SW480 (cell line): ENCODE results near the gene ICA1L.
"Not testable (repeated sequence)": the region's sequence is repeated elsewhere in the genome, so short reads cannot be mapped to it uniquely, and the experiment has no call there.

ENCODE experiments used
- DNase-seq: peaks from one replicate; pipeline ENCODE4 v3.0.0-alpha.2; 2016; ENCODE audit warnings: low spot score

ICA1L gene

DNA sequence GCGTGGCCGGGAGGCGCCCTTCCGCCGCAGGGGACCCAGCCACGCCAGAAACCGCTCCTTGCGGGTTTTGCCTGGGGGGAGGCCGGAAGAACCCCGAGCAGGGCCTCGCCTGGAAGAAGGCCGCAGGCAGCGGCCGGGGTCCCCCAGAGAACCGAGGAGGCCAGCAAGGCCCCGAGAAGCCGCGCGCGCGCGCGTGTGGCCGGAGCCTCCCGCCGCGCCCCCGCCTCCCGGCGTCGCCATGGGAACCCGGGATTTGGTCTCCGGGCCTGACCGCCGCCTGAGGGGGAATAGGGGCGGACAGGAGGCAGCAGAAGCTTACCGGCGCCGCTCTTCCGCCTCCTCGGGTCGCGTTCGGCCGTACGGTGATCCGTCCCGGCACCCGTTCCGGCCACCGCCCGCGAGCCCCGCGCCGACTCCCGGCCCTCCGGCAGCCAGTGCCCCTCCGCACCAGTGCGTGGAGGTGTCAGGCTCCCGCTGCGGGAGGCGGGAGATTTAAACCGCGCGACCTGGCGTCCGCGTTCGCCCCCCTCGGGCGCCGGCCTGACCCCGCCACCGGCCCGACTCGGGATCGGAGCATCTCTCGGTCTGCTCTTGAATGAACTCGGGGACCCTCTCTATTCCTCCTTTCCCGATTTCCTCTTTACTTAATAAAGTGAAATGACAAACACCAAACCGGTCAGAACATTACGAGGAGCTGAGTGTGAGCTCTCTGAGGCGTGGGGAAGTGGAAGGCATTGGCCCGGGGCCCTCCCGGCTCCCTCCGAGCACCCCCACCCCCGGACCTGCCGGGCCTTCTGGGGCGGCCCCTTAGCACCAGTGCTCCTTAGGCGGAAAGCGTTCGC, at the start of gene ICA1L:
Gene ICA1L, minus strand, starts transcription at position 467 of the 842 bp plus-strand sequence. CDS start 42,757 bp downstream, outside the sequence.
- peak; percentile 64 for DNase-seq

DNA sequence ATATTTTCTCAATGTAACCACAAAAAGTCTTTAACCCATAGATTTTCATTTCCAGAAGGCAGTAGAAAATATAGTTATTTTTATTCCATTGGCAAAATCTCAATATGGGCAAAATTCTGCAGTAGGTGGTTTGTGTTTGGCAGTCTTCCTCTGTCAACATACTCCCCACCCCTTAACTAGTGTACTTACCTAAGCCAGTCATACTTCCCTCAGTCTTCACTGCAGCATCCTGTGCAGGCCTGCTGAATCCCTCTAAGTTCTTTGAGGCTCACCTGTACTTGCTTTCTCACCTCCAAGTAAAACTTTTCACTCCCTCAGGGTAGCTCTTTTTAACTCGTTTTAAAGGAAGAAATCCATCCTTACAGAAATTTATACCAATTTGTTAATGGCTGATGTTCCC, 47.3 kb upstream of the ICA1L start:
- DNase-seq: no peak

DNA sequence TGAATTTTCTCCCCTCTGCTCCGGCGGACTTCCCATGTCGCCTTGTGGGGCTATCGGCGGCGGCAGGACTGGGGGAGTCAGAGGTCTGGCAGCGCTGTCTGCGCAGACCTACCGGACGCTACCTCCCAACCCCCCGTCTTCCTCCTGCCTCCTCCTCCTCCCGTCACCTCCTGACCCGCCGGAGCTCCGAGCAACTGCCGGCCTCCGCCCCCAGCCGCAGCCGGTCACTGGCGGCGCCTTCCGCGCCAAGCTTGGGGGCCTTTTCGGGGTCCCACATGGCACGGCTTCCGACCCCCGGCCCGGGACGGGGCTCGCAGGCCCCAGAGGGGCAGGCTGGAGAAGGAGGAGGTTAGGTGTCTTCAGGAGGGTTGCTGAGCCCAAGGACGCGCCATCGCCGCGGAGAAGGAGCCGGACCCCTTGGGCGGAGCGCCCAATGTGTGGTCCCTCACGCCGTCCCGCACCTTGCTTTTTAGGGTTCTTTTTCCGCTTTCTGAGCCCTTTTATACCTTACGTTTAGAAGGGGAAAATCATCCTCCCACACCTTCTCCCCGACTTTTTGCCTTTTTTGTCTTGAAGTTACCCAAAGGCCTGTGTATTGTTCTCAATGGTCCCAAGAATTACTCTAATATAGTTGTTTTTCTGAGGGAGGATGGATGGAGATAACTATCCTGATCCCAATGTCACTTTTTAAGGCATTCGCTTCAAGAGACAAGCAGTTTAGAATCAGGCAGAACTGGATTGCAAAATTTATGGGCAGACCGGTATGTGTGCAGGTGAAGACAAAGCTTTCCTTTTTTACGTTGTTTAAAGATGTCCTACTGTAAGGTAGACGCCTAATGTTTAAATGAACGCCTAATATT, 41.0 kb upstream of the ICA1L start:
- DNase-seq: not testable (repeated sequence)

DNA sequence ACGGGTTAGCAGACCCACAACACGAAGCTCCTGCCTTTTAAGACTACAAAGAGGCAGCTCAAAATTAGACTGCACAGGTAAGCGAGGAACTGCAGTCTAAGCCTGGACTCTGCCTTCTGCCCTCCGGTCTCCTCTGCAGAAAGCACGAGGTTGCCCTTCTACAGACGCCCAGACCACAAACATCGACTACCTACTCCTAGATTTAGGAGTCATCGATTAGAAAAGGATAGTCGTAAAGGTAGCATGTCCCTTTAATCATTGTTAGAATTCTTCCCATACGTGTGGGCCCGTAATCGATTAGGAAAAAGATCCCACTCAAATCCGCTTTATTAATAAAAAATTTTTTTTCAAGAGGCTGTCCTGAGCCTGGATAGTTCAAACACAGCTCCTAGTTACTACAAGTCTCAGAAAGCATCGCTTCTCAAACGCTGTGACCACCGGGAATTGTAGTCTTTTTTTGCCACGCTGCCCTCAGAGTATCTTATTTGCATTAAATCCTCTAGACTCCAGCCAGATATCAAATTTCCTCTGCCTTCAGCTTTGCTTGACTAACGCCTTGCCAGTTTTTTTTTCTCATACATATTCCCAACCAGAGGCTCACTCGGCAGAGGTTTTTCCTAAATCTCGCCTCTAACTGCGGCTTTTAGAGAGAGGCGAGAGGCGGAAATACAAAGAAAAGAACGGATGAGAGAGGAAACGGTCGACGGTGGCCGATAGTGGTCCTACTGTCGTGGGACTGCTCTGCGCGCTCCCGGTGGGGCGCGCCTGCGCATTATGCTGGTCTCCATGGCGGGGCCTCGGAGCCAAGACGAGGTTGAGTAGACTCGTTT, 40.2 kb upstream of the ICA1L start, which contains the start of the genes CARF and WDR12:
Gene CARF, plus strand, starts transcription at position 764 of the 830 bp plus-strand sequence. CDS start 29,628 bp downstream, outside the sequence.
Gene WDR12, minus strand, starts transcription at position 162 of the 830 bp plus-strand sequence. CDS start 197 bp downstream, outside the sequence.
- DNase-seq: peak; percentile 92

DNA sequence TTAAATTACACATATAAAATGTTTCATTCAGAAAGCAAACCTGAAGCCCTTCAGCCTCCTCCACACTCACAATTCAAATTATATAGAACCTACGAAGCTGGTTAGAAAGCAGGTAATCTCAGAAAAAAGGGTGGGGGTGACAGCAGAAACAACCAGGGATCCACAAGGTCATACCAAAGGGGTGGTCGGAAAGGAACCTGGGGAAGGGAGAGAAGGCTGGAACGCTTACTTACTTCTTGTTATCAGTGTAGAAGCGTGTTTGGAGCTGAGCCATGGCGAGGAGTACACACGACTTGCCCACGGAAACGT, 39.6 kb upstream of the ICA1L start:
- no peak for DNase-seq

DNA sequence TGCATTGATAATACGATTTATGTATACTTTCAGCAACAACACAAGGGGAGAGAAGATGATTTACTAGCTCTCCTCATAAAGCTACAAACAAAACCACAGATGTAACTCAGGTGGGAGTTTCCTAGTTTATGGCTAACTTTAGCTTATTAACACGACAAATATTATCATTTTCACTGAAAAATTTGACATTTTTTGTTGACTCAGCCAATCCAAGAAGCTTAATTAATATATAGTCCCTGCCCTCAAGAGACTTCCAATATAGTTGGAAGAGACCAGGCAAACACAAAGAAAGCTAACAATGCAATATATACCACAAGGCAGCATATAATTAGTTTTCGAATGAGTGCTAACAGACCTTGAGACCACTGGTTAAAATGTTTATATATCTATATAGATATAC, 39.1 kb upstream of the ICA1L start:
- DNase-seq: no peak

DNA sequence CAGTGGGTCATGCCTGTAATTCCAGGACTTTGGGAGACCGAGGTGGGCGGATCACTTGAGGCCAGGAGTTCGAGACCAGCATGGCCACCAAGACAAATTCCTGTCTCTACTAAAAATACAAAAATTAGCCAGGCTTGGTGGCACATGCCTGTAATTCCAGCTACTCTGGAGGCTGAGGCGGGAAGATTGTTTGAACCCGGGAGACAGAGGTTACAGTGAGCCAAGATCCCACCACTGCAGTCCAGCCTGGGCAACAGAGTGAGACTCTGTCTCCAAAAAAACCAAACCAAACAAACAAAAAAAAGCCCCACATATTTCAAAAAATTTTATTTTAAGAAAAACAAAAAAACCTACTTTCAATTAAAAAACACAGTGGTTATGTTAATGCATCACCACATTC, 38.7 kb upstream of the ICA1L start:
- DNase-seq: not testable (repeated sequence)

DNA sequence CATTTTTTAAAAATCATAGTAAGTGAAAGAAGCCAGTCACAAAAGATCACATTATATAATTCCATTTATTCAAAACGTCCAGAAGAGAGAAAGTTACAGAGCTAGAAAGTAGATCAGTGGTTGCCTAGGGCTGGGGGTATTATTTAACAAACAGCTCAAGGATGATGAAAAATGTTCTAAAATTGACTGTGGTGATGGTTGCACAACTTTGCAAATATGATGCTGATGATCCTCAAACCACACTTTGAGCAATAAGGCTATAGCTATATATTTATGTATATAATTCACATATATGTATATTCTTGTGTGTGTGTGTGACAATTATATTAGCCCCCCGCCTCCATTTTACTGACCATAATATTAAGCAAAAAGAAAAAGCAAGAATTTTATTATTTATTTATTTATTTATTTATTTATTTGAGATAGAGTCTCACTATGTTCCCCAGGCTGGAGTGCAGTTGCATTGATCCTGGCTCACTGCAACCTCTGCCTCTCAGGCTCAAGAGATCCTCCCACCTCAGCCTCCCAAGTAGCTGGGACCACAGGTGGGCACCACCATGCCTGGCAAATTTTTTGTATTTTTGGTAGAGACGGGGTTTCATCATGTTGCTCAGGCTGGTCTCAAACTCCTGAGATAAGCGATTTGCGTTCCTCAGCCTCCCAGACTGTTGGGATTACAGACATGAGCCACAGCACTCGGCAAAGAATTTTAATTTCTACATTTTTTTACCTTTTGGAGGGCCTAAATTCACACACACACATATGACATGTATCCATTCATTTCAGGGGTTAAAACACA, 38.0 kb upstream of the ICA1L start:
- DNase-seq: no peak

DNA sequence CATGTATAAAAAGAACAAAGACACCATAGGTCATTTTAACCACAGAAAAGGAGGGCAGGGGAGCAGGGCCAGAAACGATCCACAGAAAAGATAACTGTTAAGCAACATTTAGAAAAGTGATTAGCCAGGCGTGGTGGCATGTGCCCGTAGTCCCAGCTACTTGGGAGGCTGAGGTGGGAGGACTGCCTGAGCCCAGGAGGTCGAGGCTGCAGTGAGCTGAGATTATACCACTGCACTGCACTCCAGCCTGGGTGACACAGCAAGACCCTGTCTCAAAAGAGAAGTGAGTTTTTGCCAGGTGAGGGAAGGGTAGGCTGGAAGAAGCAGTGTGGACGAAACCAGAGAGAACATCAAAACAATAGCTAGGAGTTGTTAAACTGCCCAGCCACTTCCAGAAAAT, 36.6 kb upstream of the ICA1L start:
- DNase-seq: no peak

DNA sequence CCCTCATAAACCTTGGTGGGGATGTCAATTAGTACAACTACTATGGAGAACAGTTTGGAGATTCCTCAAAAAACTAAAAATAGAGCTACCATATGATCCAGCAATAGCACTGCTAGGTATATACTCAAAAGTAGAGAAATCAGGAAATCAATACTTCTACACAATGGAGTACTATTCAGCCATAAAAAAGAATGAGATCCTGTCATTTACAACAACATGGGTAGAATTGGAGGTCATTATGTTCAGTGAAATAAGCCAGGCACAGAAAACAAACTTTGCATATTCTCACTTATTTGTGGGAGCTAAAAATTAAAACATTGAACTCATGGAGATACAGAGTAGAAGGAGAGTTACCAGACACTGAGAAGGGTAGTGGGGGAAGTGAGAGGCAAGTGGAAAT, 33.9 kb upstream of the ICA1L start:
- DNase-seq: not testable (repeated sequence)

DNA sequence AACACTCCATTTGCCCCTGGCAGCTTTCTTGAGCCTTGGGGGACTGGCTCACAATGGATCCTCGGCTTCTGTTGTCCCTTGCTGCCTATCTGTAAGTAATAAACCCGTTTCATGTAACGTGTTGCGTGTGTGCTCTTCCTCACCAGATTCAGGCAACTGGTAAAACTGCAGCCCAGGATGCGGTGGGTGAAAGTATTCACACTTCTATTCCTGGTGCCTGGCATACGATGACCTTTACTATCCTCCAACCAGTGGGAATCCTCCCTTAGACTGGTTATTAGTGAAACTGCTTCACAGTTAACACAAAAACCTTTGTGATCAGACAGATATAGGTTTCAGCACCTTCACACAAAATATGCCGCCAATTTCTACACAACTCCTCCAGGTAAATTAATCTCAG, 13.6 kb upstream of the ICA1L start:
- no peak for DNase-seq

DNA sequence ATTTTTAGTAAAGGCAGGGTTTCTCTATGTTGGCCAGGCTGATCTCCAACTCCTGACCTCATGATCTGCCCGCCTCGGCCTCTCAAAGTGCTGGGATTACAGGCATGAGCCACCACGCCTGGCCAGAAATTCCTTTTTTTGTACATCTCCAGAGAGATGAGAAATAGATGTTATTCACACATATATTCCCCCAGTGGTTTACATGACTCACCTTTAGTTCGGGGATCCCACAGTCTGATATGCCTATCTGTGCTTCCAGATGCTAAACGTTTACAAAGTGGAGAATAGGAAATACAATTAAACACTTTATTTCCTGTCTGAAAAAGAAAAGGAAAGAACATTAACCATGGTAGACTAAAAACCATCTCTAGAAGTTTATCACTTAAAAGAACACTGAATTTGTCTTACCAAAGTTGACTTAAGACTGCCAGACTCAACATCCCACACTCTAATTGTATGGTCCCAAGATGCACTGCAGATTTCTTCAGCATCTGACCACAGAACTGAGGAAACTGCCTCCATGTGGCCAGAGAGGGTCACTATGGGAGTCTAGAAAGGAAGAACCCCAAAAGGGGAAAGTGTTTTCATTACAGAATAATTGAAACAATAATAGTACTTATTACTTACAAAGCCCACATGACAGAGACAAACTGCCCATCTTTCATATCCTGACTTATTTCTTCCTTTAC, 12.6 kb upstream of the ICA1L start:
- no peak for DNase-seq

DNA sequence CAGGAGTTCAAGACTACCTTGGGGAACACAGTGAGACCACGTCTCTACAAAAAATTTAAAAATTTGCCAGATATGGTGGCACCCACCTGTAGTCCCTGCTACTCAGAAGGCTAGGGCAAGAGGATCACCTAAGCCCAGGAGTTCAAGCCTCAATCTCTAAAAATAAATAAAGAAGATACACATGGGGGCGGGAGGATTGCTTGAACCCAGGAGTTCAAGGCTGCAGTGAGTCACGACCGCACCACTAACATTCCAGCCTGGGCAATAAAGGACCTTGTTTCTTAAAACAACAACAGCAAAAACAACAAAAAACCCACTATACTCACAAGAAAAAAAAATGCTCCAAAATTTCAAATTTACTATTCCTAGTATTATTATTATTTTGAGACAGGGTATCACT, 10.0 kb upstream of the ICA1L start:
- no peak for DNase-seq

DNA sequence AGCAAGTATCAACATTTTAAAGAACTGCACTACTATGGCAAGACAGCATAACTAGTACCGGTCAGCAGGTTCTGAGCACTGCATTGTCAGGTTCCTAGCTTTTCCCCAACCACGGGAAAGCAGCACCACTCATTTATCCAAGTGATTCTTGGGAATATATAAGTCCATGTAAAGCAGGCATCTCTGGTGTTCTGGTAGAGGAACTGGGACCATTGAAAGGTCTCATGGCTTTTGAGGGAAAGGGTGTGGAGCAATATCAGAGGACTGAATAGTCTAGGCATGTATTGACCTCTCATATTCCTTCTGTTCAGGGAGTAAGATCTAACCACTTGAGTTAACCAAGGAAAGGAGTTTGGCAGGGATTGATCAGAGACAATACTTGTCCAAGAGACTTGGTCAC, 6.1 kb upstream of the ICA1L start:
- no peak for DNase-seq

DNA sequence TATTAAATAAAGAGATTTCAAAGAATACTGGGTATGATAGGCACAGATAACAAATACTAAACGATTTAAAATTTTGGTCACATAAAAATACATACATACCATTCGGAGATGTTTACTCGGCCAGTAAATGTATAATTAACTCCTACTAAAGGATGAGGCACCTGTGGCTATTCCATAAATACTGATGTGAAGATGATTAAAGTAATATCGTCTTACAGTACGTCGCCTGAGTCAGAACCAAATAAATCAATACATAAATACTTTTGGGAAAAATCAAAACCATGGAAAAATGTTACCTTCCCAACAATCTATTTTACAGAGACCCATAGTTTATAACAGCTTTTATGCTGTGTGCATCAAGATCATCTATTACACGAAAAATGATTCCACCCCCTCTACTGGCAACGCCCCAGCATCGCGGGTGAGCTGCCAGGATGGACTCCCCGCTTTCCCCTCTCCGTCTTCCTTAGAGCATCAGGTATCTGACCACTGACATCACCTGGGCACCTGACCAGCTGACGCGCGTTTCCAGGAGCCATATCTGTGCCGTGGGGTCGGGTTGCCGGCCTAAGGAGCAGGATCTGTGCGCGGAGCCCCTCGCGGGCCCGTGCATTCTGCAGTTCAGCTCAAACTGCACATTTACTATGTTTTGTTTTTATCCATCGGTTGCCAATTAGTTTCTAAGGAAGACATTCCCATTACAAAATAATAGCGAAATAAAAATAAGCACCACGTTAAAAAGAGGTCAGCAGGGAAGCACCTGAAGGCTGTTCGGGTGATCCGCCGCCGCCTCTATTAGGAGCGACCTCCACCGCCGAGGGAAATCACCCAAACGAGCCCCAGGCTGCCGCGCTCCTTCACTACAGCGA, 901 bp downstream of the ICA1L start:
- peak; percentile 95 for DNase-seq

DNA sequence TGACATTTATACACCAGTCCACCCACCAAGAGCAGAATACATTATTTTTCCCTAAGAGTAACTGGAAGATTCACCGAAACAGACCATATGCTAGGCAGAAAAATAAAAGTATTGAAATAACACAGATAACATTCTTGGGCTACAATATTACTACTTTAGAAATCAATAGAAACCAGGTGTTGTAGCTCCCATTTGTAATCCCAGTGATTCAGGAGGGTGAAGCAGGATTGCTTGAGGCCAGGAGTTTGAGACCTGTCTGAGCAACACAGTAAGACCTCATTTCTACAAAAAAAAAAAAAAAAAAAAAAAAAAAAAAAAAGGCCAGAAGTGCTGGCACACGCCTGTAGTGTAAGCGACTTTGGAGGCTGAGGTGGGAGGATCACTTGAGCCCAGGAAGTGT, 9.6 kb downstream of the ICA1L start:
- no peak for DNase-seq

DNA sequence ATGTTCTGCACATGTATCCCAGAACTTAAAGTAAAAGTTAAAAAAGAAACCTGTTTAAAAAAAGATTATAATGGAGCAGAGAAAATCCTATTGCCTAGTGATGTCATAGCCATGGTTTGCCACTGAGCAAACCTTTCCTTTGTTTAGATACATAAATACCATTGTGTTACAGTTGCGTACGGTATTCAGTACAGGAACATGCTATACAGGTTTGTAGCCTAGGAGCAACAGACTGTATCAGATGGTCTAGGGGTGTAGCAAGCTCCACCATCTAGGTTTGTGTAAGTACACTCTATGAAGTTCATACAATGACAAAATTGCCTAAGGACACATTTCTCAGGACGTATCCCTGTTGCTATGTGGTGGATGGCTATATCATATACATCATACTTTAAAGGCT, 13.0 kb downstream of the ICA1L start:
- DNase-seq: no peak

DNA sequence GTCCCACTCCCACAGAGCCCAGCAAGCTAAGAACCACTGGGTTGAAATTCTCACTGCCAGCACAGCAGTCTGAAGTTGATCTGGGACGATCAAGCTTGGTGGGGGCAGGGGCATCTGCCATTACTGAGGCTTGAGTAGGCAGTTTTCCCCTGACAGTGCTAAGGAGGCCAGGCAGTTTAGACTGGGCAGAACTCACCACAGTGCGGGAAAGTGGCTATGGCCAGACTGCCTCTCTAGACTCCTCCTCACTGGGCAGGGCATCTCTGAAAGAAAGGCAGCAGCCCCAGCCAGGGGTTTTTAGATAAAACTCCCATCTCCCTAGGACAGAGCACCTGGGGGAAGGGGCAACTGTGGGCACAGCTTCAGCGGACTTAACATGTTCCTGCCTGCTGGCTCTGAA, 22.2 kb downstream of the ICA1L start:
- not testable (repeated sequence) for DNase-seq

DNA sequence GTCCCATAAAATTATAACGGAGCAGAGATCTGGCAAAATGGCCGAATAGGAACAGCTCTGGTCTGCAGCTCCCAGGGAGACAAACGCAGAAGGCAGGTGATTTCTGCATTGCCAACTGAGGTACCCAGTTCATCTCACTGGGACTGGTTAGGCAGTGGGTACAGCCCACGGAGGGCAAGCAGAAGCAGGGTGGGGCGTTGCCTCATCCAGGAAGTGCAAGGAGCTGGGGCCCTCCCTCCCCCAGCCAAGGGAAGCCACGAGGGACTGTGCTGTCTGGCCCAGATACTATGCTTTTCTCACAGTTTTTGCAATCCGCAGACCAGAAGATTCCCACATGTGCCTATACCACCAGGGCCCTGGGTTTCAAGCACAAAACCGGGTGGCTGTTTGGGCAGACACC, 22.8 kb downstream of the ICA1L start:
- no peak for DNase-seq
